Sigmoid colon (tissue), 4 donors: ENCODE data around the gene PPARD.

Experiments
- CTCF ChIP-seq, 4 experiments: fragments of 450-650 bp in 3 of 4; fragments of 200-600 bp in 1 of 4; IDR thresholded peaks; one replicate each; pipeline ENCODE4 v1.5.1; 2016 to 2019; ENCODE audit warnings: antibody characterized with exemption in 4 of 4, mild to moderate bottlenecking in 3 of 4, moderate library complexity in 2 of 4
- POLR2A ChIP-seq, 2 donors: fragments of 450-650 bp; IDR thresholded peaks; one replicate each; pipeline ENCODE4 v1.6.1; 2016; ENCODE audit warnings: antibody characterized with exemption in 2 of 2, mild to moderate bottlenecking in 2 of 2, moderate library complexity in 2 of 2
- POLR2AphosphoS5 ChIP-seq, 4 donors: sonication (generic); formaldehyde crosslinking; IDR thresholded peaks; one replicate each; pipeline ENCODE4 v1.6.1; 2017; ENCODE audit warnings: antibody characterized with exemption in 4 of 4

DNA sequence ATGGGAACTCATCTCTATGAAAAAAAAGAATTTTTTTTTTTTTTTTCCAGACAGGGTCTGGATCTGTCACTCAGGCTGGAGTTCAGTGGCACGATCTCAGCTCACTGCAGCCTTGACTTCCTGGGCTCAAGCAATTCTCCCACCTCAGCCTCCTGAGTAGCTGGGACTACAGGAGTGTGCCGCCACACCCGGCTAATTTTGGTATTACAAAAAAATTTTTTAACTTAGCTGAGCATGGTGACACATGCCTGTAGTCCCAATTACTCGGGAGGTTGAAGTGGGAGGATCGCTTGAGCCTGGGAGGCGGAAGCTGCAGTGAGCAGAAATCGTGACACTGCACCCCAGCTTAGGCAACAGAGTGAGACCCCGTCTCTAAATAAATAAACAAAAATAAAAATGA, 37.2 kb upstream of the PPARD start:
- TF ChIP-seq CTCF (IDR thresholded peaks at IDR 0.05) = no peak
- no peak for TF ChIP-seq POLR2AphosphoS5 (IDR thresholded peaks at IDR 0.05)
- TF ChIP-seq POLR2A (IDR thresholded peaks at IDR 0.05) = no peak
